ENCODE measurements around the gene PFDN1.

DNA sequence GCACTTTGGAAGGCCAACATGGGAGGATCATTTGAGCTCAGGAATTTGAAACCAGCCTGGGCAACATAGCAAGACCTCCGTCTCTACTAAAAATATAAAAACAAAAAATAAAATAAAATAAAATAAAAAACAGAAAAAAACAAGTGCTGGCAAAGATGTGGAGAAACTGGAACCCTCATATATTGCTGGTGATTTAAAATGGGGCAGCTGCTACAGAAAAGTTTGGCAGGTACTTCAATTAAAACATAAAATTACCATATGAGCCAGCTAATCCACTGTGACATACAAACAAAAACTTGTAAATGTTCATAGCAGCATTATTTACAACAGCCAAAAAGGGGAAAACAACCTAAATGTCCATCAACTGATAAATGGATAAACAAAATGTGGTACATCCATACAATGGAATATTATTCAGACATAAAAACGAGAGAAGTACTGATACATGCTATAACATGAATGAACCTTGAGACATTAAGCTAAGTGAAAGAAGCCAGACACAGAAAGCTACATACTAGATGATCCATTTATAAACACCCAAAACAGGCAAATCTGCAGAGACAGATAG, 42.7 kb downstream of the PFDN1 start:
- TF ChIP-seq, protein P1, sequence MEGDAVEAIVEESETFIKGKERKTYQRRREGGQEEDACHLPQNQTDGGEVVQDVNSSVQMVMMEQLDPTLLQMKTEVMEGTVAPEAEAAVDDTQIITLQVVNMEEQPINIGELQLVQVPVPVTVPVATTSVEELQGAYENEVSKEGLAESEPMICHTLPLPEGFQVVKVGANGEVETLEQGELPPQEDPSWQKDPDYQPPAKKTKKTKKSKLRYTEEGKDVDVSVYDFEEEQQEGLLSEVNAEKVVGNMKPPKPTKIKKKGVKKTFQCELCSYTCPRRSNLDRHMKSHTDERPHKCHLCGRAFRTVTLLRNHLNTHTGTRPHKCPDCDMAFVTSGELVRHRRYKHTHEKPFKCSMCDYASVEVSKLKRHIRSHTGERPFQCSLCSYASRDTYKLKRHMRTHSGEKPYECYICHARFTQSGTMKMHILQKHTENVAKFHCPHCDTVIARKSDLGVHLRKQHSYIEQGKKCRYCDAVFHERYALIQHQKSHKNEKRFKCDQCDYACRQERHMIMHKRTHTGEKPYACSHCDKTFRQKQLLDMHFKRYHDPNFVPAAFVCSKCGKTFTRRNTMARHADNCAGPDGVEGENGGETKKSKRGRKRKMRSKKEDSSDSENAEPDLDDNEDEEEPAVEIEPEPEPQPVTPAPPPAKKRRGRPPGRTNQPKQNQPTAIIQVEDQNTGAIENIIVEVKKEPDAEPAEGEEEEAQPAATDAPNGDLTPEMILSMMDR (IDR thresholded peaks at IDR 0.05; ENCODE audit: insufficient read depth, low read length), result no peak
- no peak for TF ChIP-seq SPI1 (IDR thresholded peaks at IDR 0.05; ENCODE audit: borderline replicate concordance, low read depth)
- TF ChIP-seq GABPA (IDR thresholded peaks at IDR 0.05; ENCODE audit: low read depth), result no peak
- TF ChIP-seq, protein P2, sequence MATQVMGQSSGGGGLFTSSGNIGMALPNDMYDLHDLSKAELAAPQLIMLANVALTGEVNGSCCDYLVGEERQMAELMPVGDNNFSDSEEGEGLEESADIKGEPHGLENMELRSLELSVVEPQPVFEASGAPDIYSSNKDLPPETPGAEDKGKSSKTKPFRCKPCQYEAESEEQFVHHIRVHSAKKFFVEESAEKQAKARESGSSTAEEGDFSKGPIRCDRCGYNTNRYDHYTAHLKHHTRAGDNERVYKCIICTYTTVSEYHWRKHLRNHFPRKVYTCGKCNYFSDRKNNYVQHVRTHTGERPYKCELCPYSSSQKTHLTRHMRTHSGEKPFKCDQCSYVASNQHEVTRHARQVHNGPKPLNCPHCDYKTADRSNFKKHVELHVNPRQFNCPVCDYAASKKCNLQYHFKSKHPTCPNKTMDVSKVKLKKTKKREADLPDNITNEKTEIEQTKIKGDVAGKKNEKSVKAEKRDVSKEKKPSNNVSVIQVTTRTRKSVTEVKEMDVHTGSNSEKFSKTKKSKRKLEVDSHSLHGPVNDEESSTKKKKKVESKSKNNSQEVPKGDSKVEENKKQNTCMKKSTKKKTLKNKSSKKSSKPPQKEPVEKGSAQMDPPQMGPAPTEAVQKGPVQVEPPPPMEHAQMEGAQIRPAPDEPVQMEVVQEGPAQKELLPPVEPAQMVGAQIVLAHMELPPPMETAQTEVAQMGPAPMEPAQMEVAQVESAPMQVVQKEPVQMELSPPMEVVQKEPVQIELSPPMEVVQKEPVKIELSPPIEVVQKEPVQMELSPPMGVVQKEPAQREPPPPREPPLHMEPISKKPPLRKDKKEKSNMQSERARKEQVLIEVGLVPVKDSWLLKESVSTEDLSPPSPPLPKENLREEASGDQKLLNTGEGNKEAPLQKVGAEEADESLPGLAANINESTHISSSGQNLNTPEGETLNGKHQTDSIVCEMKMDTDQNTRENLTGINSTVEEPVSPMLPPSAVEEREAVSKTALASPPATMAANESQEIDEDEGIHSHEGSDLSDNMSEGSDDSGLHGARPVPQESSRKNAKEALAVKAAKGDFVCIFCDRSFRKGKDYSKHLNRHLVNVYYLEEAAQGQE (IDR thresholded peaks at IDR 0.05; ENCODE audit: insufficient replicate concordance, low read depth), result no peak

Measured in HL-60 (cell line).